ENCODE measurements around the gene PLD5.
"Not testable (repeated sequence)": the region's sequence is repeated elsewhere in the genome, so short reads cannot be mapped to it uniquely, and the experiment has no call there.

Gene PLD5

DNA sequence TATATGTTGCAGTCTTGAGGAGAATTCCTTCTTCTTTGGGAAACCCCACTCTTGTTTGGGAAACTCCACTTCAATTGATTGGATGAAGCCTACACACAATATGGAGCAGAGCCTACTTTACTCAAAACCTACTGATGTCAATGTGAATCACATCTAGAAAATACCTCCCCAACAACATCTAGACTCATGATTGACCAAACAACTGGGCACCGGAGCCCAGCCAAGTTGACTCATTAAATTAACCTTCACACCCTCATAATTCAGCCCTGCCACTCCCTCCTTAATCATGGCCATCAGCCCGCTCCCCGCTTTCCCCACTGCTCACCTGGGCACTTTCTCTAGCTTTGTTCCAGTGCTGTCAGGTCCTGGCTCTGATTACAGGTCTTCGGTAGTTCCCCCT, 317.5 kb downstream of the PLD5 start:
- DNase-seq, result no peak

GRCh38 chr1:242205622-242206489, 318.6 kb downstream of the PLD5 start:
- DNase-seq, result no peak

DNA sequence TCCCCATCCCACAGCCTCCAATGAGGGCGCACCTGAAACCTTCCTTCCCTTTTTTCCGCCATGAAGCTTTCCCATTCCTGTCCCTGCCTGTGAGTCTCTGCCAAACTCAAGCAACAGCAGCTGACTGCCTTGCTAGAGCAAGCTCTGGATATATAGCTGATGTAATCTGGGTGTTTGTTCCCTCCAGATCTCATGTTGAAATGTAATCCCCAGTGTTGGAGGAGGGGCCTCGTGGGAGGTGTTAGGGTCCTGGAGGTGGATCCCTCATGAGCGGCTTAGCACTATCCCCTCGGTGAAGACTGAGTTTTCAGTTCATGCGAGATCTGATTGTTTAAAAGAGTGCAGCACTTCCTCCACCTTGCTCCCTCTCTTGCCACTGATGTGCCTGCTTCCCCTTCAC, 321.2 kb downstream of the PLD5 start:
- no peak for DNase-seq

DNA sequence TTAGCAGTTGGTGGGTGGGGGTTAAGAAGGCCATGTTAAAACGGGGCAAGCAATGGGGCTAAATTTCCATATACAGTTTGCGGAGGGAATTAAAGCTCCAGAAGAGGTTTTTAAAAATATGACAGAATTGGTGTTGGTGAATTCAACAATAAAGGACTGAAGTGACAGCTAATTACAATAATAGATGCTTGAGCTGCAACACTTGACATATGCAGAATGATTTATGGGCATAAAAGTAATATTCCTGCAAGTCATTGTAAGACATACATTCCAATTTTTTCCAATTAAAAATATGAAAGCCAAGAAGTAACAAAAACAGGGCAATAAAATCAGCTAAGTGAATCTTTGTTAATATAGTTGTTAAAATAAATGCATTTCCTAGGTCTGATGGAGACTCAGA, 323.4 kb downstream of the PLD5 start:
- DNase-seq, result no peak

DNA sequence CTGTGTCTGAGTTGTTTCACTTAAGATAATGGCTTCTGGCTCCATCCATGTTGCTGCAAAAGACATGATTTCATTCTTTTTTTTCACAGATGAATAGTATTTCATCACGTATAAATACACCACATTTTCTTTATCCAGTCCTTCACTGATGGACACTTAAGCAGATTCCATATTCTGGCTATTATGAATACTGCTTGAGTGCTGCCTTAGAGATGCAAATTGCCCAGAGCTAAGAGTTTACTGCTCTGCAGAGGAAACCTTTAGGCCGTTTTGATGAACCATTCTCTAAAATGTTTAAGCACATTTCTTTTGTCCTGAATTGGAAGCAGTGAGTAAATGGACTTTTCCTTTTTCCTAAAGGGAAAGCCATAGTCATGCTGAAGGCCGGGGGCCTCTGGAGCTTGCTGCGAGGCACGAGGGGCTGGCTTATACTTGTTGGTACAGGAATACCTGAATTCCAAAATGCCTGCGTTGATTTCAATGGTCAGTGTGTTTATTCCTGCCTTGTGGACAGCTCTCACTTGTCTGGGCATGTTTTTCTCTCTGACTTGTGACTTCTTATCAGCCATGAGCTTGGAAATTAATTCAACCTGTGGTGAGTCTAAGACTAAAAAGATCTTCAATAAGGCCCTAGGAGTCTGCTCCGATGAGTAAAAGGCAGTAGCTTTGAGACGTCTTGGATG, 324.6 kb downstream of the PLD5 start:
- no peak for DNase-seq

GRCh38 chr1:242197907-242198820, 326.3 kb downstream of the PLD5 start:
- no peak for DNase-seq

DNA sequence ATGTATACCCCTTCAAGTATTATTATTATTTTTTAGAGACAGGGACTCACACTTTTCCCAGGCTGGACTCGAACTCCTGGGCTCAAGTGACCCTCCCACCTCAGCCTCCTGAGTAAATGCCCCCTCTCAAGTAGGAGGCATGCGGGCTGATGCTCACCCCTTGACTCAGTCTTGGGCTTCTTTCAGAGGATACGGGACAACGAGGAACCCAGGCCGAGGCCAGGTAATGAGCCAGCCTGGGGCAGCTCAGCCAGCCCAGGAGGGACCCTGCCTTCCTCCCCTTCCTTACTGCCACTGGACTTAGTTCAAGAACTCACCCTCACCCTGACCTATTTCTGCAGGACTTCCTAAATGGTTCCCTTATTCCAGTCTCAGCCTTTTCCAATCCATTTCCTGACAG, 327.6 kb downstream of the PLD5 start:
- DNase-seq, result no peak

GRCh38 chr1:242196101-242196500, 328.4 kb downstream of the PLD5 start:
- no peak for DNase-seq

- no peak for DNase-seq
Observed at GRCh38 chr1:242189591-242189990, 334.9 kb downstream of the PLD5 start.

GRCh38 chr1:242187816-242188215, 336.7 kb downstream of the PLD5 start:
- no peak for DNase-seq

- DNase-seq, result no peak
Observed at GRCh38 chr1:242187171-242187570, 337.3 kb downstream of the PLD5 start.

DNA sequence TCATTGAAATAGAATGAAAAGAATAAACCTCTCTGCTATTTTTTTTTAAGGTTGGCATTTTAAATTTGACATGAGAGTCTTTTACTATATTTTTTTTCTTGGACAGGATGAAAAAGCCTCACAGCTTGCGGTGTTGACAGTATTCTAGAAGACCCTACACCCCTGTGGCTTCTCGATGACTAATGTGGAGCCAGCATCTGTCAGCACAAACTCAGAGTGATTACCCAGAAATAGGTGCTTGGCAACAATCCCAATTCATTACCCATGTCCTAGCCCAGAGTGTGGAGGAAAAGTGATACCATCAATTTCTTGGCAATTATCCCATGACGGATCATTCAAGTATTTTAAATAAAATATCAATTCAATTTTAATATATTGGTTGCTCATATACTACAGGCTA, 338.8 kb downstream of the PLD5 start:
- DNase-seq, result no peak

DNA sequence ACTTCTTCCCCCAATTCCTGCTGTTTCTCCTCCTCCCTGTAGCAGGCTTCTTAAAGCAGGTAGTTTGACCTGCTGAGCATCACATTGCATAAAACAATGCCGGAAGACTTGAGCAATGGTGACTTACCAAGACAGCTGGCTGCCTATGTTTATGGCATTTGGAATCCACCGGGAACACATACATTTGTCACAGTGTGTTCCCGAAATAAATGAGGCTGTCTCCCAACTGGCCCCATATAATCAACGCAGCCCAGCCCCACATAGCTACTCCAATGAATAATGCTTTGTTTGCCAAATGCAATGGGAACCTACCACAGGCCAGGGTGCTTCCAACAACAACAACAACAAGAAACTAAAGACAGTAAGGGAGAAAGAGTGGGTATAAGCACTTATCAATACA, 339.5 kb downstream of the PLD5 start:
- DNase-seq, result no peak

DNA sequence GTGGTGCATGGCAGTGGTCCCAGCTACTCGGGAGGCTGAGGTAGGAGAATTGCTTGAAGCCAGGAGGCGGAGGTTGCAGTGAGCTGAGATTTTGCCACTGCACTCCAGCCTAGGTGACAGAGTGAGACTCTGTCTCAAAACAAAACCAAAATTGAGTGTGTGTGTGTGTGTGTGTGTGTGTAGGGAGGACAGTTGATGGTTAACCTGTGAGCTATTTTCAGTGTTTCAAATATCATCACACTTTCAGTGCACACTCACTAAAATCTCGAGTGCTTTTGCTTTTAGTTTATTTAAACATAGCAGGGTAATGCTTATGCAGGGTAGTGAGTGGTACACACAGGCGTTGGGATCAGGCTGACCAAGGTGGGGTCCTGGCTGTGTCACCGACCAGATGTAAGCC, 344.7 kb downstream of the PLD5 start:
- not testable (repeated sequence) for DNase-seq

GRCh38 chr1:242178924-242179708, 345.4 kb downstream of the PLD5 start:
- DNase-seq, result no peak

DNA sequence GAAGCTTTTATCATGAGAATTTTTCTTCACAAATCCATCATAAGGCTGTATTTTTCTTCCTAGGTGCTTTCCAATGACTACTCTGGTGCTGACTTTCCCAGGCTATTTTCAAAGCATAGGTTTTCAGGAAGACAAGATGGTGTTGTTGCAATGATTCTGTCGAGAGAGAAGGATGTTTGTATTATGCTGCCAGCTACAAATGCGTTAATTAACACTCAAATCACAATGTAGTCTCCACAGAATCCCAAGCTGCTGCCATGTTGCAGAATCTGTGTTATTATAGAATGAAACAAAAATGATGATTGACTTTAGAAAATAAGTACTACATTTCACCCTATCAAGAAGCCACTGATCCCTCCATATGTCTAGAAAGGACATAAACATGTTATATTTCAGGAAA, 346.1 kb downstream of the PLD5 start:
- DNase-seq, result no peak

DNA sequence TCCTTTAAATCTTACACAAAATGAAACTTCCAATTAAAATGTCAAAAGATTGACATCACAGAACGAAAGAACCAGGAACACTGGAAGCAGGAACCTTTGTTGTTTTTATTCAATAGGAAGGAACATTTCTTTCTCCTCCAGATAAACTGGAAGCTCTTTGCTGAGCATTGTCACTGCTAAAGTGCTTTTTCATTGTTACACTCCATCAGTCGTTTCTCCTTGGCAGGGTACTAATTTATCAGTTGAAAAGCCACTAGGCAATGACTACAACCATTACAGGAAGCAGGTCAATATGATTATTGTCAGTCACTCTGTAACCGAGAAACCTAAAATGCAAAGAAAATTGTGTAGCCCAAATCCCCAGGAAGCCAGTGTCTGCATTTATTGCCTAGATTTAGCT, 362.4 kb downstream of the PLD5 start:
- no peak for DNase-seq

- no peak for DNase-seq
Observed at GRCh38 chr1:242147096-242147976, 377.2 kb downstream of the PLD5 start.

DNA sequence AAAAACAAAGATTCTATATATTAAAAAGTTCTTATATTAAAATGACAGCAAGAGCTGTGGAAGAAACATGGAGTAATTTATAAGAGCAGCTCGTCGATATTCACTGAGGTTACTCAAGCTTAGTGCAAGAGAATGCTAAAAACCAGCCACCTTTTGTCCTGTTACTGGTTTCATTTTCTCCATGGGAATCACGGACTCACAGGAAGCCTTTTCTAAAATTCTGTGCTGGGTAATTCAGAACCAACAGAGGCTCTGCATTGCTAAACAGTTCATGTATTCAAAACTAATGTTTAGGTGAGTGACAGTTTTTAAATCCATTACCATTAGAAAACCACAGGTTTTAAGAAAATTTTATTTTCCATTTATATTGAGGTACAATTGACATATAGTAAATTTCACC, 377.8 kb downstream of the PLD5 start:
- no peak for DNase-seq

DNA sequence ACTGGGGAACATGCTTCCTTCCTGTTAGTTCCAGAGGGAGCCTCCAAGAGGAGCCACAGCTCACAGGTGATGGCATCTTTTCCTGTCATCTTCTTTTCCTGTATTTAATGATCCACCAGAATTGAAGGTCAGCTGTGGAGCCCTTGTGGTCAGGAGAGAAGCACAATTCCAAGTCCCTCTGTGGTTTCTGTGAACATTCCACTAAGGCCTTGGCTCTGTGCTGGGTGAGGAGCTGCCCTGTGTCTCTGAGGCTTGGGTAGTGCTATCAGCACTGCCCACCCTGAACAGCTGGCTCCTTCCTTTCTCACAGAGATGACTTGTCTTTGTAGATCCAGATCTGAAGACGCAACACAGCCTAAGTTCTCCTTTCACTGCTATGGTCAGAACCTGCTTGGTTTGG, 383.7 kb downstream of the PLD5 start:
- no peak for DNase-seq

DNA sequence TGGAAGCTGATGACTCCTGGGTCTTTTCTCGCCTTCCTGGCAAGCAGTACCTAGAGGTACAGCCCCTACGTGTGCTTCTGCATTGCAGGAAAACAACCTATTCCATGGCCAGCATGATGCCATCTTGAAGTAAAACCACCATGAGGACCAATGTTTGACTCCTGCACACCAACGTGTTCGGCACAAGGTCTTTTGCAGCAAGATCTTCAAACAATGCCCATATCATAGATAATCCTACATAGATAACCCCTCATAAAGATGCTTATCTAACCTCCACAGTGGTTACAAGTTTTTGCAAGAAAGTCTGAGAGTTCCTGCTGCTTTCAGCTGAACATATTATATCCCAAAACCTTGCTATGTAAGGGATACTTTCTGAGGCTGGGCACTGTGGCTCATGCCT, 384.5 kb downstream of the PLD5 start:
- DNase-seq, result no peak

DNA sequence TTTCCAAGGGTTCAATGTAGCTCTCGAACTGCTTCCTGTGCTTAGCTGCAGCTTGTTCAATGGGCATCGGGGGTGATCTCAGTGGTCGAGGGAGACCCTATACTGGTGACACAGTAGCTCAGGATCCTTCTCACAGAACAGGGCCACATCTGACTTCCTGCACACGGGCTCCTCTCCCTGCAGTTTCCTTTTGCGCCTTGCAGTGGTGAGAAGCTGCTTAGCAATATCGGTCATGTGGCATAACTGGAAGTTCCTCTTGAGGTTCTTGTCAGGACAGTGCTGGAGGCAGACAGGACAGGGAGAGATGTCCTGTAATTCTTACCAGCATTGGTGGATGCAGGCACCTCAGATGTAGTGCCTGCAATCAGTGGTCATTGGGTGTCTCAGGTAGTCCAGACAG, 385.1 kb downstream of the PLD5 start:
- DNase-seq, result no peak

Data from activated CD4-positive, alpha-beta T cell treated with anti-CD3 and anti-CD28 coated beads for 1 hour (primary cell).